GM18867 (cell line): Measurements from ENCODE around the gene CTNNBL1.

ENCODE experiments used
- ATAC-seq: cut with Tn5 transposase; IDR thresholded peaks from one replicate; pipeline ENCODE4 v1.9.1; 2021; ENCODE audit warnings: mild to moderate bottlenecking, moderate library complexity; ENCODE audit not compliant: unreplicated experiment

CTNNBL1 gene

DNA sequence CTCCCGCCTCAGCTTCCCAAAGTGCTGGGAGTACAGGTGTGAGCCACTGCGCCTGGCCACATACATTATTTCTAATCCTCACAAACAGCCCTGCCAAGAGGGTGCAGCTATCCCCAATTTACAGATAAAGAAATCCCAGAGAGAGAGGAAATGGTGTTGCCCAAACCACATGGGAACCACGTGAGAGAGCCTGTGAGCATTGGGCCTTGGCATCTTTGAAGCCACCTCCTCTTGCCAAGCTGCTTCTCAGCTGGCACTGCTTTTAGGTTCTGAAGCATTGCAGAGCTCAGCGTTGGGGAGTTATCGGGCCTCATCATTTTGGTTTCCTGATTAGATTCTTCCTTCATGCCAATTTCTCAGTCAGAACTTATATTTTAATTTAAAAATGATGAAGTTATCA, 80.3 kb downstream of the CTNNBL1 start:
- ATAC-seq, result no peak

DNA sequence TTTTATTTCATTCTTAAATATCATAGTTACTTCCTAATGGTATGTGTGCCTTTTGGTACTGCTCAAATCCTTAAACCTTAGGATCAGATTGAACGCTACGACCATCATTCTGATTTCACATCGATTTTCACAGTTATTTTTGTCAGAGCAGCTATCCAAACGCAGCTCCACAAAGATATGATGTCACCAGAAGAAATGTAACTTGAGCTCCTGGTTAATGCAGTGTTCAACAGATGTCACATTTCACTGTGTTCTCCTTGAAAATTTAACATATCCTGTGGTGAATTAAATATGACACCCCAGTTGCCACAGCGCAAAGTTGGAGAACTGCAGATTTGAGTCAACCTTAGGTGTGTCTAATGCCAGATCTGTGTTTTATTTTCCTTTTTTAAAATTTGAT, 81.4 kb downstream of the CTNNBL1 start:
- ATAC-seq, result no peak

DNA sequence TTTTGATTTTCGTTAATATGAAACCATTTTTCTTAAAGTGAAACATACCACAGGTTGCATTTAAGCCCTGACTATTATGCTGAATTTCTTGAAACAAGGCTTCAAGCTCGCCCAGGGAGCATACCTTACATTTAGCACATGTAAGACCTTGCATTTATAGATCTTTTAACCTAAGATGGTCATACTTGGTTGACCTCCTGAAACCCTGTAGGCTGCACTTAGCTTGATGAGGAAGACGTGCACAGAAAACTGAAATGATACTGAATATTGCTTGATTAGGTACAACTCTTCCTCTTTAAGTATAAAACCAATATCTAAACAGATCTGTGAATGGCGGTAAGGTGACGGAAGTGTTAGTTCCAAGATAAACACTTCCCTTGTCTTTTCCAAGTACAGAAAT, 82.2 kb downstream of the CTNNBL1 start:
- ATAC-seq, result no peak

DNA sequence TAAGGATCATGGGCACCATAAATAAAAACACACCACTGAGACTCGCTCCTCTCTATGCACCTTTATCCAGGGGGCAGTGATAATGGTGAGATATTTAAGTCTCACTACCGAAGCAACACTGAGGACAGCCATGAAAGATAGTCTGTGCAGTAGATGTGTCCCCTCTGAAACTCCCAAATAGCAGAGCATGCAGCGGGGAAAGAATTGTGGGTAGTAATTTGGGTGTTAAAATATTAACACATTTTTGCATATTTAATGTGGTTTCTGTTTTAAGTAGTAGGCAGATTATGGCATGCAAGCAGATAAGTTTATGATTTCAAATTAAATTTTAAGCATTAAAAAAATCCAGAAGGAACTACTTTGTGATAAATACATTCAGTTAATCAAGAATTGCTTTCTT, 82.7 kb downstream of the CTNNBL1 start:
- no peak for ATAC-seq

DNA sequence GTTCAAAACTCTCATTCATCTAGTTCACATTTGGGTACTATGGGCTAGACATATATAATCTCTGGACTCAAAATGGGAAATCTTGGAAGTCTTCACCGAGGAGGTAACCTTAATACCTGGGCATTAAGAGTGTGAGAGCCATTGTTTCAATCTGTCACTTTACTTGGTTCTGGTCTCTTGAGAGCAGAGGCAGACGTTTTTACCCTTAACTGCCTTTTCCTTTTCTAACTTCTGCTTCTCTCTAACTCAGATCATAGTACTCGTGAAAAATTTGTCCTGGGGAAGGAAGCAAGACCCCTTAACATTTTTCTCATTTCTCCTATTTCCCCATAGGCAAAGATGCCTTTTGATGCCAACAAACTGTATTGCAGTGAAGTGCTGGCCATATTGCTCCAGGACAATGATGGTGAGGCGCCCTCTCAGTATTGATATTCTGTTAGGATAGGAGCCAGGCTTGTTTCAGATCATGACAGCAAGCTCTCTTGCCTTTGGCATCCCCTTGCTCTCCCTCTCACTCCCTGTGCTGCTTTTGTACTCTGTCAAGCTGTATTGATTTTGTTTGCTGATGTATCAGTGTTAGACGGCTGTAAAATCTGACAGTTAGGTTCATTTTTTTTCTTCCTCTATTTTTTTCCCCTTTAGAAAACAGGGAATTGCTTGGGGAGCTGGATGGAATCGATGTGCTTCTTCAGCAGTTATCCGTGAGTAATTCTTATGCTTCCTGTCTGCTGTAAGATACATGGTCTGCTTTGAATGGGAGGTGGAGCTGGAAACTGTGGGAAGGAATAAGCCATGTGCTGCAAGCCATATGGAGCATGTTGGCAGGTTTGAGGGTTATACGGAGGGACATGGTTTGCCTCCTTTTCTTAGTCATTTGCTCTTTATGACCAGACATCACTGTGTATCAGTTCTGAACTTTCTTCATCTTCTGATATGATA, 83.5 kb downstream of the CTNNBL1 start:
- no peak for ATAC-seq

DNA sequence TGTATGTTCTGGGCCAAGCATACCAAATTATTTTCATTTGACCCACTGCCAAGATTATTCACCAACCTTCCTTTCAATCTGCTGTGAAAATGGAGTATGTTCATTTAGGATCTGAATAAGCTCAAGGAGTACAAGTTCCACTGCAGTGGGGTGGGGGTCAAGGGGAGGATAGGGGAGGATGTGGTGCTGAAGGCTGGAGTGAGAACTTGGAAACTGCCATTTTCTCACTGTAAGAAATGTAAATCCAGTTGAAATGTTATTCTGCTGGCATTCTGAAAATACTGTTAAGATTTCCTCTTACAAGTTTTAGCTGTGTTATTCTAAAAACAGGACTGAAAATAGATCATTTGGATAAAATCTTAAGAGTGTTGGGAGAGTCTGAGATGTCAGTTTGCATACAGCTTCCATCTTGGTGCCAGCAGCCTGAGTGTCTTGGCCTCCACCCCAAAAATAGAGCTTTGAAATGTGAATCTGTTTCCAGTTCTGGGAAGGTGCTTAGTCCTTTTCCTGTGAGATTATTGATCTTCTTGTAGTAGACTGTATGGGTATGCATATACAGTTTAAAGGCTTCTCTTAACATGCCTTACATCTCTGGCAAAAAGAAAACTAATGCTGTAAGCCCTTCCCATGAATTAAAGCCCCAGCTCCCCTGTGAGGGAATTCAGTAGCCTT, 84.3 kb downstream of the CTNNBL1 start:
- ATAC-seq, result no peak

DNA sequence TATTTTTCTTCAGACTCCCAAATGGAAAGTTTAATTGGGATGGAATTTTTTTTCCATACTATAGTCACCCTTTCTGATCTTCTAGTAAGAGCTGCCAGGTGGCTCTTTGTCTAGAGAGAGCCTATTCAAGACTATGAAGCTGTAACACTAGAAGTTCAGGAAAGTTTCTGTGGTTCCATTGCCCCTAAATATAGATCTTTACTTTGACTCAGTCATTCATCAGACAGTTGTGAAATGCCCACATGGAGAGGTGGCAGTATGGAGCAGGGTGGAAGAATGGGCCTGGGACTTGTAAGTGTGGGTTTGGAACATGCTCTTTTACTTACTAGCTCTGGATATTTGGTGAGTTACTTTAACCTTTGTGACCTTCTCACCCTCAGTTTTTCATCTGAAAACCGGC, 87.8 kb downstream of the CTNNBL1 start:
- no peak for ATAC-seq

DNA sequence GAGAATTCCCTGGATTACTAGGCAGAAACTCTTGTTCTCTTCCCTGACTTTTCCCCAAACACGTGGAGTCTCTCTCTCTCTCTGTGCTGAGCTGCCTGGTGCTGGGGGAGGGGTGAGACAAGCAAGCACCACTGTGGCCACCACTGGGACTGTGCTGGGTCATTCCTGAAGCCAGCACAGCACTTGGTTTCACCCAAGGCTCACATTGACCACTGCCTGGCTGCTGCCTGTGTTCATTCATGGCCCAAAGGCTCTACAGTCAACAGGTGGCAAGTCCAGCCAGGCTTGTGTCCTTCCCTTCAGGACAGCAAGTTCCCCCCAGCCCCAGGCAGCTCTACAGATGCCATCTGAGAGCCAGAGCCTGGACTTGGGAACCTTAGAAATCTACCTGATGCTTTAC, 92.2 kb downstream of the CTNNBL1 start:
- ATAC-seq, result no peak

DNA sequence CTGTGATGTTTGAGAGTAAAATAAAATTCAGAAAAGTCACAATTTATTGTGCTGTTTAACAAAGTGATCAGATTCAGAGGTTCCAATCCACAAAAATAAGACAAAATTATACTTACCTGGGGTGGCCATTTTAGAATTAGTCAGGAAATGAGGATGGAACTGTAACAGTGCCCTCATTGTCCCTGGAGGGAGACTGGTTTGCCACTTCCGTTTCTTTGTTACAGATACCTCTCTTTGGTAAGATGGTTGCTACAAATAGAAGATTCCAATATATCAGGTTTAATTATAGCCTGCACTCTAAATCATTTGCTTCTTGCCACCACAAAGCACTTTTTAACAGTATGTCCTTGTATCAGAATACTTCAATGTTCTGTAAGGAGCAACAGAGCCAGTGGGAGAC, 95.6 kb downstream of the CTNNBL1 start:
- no peak for ATAC-seq

DNA sequence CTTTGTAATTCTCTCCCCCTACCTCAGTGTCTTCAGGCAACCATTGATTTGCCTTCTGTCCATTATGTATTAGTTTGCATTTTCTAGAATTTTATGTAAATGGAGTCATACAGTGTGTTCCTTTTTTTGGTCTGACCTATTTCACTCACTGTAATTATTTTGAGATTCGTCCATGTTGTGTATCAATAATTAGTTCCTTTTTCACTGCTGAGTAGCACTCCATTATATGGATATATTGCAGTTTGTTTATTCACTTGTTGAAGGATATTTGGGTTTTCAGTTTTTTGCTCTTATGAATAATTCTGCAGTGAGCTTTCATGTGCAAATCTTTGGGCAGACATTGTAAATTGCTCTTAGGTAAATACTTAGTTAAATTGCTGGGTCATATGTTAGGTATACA, 97.1 kb downstream of the CTNNBL1 start:
- no peak for ATAC-seq

DNA sequence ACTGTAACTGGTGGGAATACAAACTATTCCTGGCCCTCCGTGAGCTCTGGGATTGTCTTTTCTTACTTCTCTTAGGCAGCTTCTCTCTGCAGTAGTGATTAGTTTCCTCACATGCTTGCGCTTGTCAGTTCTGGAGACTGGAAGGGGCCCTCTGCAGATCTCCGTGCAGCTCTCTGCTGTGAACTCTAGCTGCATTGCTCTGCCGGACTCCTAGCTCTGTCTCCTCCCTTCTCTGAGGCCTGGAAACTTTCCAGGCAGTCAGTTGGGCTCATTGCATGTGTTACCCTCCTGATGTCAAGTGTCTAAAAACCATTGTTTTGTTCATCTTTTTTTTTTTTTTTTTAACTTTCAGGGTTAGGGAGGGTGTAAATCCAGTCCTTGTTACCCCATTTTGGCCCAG, 102.3 kb downstream of the CTNNBL1 start:
- ATAC-seq, result no peak

DNA sequence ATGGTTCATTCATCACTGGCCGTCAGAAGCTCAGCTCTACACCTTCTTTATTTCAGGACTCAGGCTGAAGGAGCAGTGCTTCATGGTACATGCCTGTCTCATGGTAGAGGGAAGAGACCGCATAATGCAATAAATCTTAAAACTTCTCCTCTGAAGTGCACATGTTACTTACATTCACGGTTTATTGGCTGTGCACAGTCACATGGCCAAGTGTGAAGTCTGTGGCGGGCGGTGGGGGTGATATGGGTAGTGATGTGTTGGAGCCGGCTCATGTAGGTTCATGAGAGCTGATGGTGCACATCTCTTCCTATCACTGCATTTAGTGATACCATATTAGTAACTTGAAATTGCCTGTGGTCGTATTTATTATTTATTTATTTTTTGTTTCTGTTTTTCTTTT, 102.9 kb downstream of the CTNNBL1 start:
- no peak for ATAC-seq

DNA sequence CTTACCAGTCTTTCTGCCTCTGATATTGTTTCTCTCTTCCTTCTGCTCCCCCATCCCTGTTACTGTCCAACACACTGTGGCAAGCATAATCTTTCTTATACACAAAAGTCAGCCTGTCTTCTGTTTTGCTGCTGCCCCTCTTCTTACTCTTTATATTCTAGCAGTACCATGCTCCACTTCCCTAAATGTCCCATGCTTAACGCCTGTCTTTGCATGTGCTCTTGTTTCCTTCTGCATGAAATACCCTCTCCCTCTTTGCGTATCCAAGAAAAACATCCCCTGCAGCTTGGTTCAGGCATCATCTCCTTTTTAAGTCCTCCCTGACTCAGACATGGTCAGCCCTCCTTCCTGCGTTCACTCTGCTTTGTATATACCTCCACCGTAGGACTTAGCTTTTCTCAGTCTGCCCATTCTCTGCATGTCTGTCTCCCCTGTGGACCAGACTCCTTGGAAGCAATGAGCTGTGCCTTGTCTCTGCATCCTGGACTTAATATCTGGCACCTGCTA, 103.9 kb downstream of the CTNNBL1 start:
- no peak for ATAC-seq

DNA sequence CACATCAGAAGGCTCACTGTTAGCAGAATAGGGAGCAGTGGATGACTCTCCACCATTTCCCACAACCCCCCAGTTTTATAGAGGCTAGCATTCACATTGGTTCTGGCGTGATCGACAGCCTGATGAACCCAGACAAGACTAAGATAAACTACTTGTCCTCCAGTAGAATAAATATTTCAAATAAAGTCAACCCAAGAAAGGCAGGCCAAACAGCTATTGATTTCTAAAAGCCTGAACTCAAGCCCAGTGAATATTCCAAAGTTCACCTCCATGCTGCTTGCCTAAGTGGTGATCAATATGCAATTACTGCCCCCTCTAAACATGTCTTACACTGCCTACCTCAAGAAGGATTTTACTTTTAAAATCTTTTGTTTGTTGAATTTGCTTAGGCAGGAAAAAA, 104.5 kb downstream of the CTNNBL1 start:
- ATAC-seq, result no peak

DNA sequence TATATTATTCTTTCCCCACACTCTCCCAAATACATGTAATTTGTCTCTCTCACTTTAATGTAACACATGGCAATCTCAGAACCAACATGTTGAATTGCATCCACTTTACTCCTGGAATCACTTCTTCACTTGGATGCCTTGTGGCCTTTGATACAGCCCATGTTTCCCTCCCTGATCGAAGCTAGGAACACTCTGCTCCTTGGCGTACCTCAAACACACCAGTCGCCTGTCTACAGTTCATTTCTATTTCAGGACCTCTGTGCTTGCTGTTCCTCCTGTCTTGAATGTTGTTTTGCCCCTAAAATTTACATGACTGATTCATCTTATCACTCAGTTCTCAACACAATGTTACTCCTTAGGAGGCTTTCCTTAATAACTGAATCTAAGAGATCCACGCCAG, 106.8 kb downstream of the CTNNBL1 start:
- no peak for ATAC-seq

DNA sequence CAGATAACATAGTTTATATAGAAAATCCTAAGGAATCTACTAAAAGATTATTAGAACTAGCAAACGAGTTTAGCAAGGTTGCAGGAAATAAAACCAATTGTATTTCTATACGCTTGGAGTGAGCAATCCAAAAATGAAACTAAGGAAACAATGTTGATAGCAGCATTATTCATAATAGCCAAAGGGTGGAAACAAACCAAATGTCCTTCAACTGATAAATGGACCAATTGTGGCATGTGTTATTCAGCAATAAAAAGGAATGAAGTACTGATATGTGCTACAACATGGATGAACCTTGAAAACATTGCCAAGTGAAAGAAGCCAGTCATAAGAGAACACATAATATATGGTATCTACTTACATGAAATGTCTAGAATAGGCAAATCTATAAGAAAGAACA, 108.1 kb downstream of the CTNNBL1 start:
- ATAC-seq, result no peak

DNA sequence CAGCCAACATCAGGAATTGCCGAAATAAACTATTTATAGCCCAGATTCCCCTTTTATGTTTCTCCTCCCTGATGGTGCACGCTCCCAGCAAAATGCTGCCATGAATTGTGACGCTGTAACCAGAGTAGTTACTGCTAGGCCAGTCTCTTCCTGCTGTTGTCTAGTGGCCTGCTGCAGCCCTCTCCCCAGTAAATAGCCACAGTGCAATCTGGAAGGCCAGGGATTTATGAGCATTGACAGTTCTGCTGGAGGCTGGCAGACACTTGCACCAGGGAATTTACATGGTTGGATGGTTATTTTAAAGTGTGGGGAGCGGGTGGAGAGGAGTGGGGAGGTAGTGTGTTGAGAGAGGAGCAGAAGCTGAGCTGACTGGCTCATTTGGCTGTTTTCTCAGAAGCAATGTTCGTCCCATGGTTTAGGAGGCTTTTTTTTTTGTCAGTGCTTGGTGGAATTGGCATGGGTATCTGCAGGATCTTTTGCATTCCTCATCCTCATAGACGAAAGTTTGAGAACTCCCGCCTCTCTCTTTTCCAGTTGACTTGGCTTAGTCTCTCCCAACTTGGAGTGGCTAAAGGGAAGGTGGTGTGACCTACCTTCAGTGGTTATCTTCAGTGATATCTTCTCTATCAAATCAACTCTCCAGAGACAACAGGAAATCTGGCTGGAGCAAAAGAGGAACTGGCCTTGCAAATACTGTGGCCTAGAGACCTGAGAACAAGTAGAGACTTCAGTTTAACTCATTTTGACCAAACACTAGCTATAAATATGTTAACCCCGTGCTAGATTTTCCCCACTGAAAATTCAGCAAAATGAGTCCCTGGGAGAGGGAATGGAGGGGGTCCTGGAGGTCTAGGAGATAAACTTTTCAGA, 109.8 kb downstream of the CTNNBL1 start:
- peak; percentile 53 for ATAC-seq

DNA sequence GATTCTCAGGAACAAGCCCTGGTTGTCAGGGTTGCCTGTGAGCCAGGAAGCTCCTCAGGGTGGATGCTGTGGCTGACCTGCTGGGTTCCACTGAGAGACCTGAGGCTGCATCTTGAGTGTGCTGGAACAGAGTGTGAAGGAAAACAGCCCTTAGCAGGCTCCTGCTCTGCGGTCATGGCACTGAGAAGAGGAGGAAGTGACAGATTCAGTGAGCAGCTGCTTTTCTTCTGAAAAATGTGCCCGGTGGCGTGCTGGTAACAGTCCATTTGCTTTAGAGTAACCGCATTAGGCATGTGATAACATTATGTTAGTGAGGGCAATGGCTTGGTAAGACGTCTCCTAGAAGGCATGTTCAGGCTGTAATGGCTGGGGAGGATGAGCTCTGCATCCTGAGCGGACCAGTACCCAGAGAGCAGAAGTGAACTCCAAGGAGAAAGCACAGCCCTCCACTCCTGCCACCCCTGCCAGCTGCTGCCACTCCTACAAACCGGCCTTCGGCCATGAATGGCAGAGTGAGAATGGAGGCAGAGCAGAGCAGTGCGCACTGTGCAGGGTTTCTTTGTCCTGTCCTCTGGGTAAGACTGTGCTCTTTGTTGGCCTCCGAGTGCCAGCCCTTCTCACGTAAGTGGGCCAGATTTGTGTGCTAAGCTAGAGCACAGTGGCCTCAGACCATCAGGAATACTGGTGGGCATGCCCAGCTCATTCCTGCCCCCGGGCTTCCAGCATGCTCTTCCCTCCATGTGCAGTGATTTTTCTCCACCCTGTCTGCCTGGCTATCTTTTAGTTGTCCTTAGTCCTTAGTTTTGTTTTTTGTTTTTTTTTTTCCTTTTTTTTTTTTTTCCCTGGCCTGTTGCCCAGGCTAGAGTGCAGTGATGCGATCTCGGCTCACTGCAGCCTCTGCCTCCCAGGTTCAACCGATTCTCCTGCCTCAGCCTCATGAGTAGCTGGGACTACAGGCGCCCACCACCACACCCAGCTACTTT, 111.0 kb downstream of the CTNNBL1 start:
- peak; percentile 79 for ATAC-seq

DNA sequence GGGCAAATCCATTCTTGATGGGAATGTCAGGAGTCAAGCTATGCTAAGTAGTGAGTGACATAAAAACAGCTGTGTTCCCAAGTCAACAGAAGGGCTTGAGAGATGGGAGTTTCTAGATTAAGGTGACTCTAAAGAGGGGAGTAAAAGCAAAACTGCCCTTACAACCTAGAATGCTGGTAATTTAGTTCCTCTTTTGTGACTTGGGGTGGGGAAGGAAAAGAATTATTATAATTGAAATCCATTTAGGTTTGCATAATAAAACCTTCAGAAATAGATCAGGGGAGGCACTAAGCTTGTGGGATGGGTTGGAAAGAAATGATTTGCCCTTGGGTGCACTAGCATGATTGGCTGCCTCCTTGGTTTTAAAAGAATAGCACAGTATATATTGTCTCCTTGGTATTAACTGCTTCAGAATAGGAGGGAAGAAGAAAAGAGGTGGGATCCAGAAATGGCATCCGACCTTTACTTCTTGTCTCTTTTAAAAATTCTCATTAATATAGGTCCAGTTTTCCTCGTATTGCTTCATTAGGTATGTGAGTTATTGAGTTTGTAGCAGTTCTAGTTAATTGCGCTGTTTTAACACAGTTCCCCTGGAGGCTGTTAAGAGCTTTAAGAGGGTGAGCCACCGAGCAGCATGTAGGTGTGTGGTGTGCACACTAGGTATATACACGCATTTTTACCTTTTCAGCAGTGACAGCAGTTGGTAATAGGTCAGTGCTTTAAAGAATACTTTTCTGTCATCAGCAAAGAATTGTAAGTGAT, 113.8 kb downstream of the CTNNBL1 start:
- ATAC-seq, result no peak
